ENCODE data around the gene MTMR6.

MTMR6 gene

DNA sequence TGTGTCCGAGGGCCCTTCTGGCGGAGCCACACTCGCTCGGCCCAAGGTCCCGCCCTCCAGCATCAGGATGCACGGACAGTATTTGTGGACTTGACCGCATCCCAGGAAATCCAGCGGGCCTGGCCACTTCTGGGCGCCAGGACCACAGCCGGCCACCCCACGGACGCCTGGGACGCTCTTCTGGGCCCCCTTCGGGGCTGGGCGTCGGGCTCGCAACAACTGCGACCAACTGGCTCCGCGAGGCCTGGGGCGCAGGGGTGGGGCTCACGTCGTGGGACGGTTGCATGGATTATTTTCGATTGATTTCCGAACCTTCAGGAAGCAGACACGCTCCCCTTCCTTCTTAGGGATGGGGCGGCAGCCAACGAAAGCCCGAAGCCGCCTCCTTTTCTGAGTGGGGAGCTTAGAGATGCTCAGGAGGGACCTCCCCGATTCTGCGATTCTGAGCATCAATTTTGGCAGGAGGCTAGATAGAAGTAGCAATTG, 13.6 kb upstream of the MTMR6 start:
- no peak overlapping the region for H3K27ac Mint-ChIP-seq
- TF ChIP-seq, protein P1, sequence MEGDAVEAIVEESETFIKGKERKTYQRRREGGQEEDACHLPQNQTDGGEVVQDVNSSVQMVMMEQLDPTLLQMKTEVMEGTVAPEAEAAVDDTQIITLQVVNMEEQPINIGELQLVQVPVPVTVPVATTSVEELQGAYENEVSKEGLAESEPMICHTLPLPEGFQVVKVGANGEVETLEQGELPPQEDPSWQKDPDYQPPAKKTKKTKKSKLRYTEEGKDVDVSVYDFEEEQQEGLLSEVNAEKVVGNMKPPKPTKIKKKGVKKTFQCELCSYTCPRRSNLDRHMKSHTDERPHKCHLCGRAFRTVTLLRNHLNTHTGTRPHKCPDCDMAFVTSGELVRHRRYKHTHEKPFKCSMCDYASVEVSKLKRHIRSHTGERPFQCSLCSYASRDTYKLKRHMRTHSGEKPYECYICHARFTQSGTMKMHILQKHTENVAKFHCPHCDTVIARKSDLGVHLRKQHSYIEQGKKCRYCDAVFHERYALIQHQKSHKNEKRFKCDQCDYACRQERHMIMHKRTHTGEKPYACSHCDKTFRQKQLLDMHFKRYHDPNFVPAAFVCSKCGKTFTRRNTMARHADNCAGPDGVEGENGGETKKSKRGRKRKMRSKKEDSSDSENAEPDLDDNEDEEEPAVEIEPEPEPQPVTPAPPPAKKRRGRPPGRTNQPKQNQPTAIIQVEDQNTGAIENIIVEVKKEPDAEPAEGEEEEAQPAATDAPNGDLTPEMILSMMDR (IDR thresholded peaks at IDR 0.05): no peak
- H3K27me3 Mint-ChIP-seq (ENCODE audit: low read depth, poor library complexity): peaks cover 41% of the 10 kb centered on the region
- H3K36me3 Mint-ChIP-seq (ENCODE audit: low read depth): peaks cover 30% of the 10 kb centered on the region
- H3K9me3 Mint-ChIP-seq: peaks cover 12% of the 10 kb centered on the region
- H3K4me1 Mint-ChIP-seq: peaks cover 27% of the 10 kb centered on the region
- peak overlapping the region; percentile 95 for H3K4me3 Mint-ChIP-seq
- DNase-seq: no peak

DNA sequence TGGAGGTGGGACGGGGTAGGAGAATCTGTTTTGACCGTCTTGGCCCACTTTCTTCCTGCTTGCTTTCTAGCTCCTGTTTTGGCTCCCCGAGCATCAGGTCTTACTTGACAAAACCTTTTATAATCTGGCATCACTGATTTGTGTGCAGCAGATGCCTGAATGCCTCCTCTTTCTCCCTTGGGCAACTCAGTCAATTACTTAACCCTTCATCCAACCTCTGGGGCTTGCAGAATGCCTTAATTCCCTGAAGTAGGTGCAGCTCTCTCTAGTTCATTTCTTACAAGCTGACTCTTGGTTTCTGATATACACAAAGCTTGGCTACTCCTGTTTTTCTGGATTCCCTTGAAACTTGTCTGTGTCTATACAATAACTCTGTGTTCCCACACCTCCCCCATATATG, 8.4 kb upstream of the MTMR6 start:
- peaks cover 8% of the 10 kb centered on the region for H3K9me3 Mint-ChIP-seq
- no peak for DNase-seq
- no peak overlapping the region for H3K27ac Mint-ChIP-seq
- H3K27me3 Mint-ChIP-seq (ENCODE audit: low read depth, poor library complexity): peaks cover 62% of the 10 kb centered on the region
- TF ChIP-seq, protein P1 (IDR thresholded peaks at IDR 0.05): no peak
- H3K4me3 Mint-ChIP-seq: no peak overlapping the region
- no peaks in the 10 kb centered on the region for H3K4me1 Mint-ChIP-seq
- H3K36me3 Mint-ChIP-seq (ENCODE audit: low read depth): peaks cover 5% of the 10 kb centered on the region

DNA sequence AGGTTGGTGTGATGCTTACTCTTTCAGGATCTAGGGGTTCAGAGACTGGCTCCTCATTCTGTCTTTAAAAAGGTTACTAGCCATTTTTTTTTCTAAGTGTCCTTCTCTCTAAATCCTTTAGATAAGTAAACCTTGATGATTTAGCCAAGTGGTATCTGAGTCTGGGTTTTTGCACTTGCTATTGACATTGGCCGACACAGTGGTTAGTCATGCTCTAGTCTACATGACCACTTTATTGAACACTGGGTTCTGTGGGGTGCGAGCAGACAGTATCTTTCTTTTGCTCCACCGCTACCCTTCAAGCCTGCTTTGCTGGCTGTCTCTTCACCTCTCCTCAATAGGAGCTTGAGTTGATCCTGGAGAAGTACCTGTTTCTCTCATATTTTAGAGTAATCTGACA, 7.9 kb upstream of the MTMR6 start:
- Mint-ChIP-seq H3K4me3 (no peak overlapping the region), H3K9me3 (peaks cover 3% of the 10 kb centered on the region), H3K4me1 (no peaks in the 10 kb centered on the region), H3K27ac (no peak overlapping the region), H3K36me3 (ENCODE audit: low read depth) (peaks cover 2% of the 10 kb centered on the region), H3K27me3 (ENCODE audit: low read depth, poor library complexity) (peaks cover 65% of the 10 kb centered on the region)
- no peak for DNase-seq
- TF ChIP-seq, protein P1 (IDR thresholded peaks at IDR 0.05): no peak

DNA sequence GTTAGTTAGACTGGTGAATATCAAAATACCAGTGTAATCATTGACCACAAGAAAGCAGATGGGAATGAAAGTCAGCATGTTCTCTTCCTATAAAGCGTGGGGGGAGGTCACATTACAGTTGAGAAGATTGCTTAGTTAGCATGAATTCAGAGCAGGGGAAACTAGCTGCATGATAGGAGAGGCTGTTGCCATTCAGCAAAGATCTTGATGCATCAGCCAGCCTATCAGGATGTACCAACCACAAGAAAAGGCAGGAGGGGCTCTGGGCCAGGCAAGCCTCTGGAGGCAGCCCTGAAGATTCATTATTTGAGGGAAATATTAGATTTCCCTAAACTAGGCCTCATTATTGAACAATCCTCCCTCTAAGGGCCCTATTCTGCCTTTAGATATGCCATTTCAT, 5.0 kb upstream of the MTMR6 start:
- no peaks in the 10 kb centered on the region for H3K36me3 Mint-ChIP-seq (ENCODE audit: low read depth)
- H3K4me3 Mint-ChIP-seq: no peak overlapping the region
- H3K27ac Mint-ChIP-seq: no peak overlapping the region
- H3K27me3 Mint-ChIP-seq (ENCODE audit: low read depth, poor library complexity): peaks cover 57% of the 10 kb centered on the region
- no peaks in the 10 kb centered on the region for H3K9me3 Mint-ChIP-seq
- no peaks in the 10 kb centered on the region for H3K4me1 Mint-ChIP-seq
- no peak for DNase-seq
- TF ChIP-seq, protein P1 (IDR thresholded peaks at IDR 0.05): no peak

DNA sequence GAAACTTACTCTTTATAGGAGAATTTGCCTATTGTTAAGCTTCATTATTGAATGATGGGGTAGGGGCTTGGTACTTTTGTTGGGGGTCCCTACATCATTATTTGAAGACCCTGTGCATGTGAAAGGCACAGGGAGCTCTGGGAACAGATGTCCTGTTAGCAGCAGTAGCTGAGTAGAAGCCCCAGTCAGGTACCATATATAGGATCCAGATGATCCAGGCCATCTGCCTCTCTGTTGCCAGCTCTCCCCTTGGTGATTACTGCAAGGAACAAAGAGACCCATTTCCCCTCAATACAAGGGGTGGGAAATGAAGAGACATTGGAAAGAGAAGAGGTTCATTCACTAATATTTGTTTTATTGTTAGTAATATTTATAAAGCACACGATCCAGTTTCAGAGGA, 4.4 kb upstream of the MTMR6 start:
- TF ChIP-seq, protein P1 (IDR thresholded peaks at IDR 0.05): no peak
- Mint-ChIP-seq H3K36me3 (ENCODE audit: low read depth) (no peaks in the 10 kb centered on the region), H3K4me1 (peaks cover under 1% of the 10 kb centered on the region), H3K27me3 (ENCODE audit: low read depth, poor library complexity) (peaks cover 51% of the 10 kb centered on the region), H3K27ac (no peak overlapping the region), H3K4me3 (no peak overlapping the region), H3K9me3 (no peaks in the 10 kb centered on the region)
- DNase-seq: no peak

DNA sequence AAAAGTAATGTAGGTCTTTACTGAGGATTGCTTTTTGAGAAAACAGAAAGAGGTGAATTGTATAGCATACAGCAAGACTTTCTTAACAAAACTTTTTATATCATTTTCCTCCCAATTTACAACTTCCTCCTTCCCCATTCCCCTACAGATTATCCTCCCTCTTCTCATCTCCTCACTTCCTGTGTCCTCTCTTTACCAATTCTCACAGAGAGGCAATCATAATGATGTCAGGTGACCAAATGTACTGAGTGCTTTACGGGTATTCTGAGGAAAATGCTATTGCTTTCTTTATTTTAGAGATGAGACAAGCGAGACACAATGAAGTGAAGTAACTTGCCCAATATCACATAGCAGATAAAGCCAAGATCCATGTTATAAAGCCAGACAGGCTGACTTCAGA, 1.7 kb upstream of the MTMR6 start:
- Mint-ChIP-seq H3K36me3 (ENCODE audit: low read depth) (no peaks in the 10 kb centered on the region), H3K4me1 (peaks cover 13% of the 10 kb centered on the region), H3K27me3 (ENCODE audit: low read depth, poor library complexity) (peaks cover 25% of the 10 kb centered on the region), H3K4me3 (no peak overlapping the region), H3K9me3 (no peaks in the 10 kb centered on the region), H3K27ac (no peak overlapping the region)
- TF ChIP-seq, protein P1 (IDR thresholded peaks at IDR 0.05): no peak
- DNase-seq: no peak

All from nephron progenitor cell (in vitro differentiated cells).